CD4-positive, alpha-beta T cell (primary cell): Measurements from ENCODE around the gene PITPNC1. TPM values are rescaled to one million over a fixed set of nuclear protein-coding genes. Genes with fewer than 3 reads are reported as not detected.

Experiments
- ATAC-seq: fragments of 200-7000 bp; cut with Tn5 transposase; one replicate; pipeline ENCODE4 v1.10.0; 2022; ENCODE audit warnings: mild to moderate bottlenecking; ENCODE audit not compliant: poor library complexity
- CTCF ChIA-PET: fragments of 350-600 bp; sonication (Branson Sonifier 250); formaldehyde crosslinking; loops from one replicate; lab custom pipeline; 2021; ENCODE audit warnings: antibody characterized with exemption, inconsistent platforms; lab: Charles Lee
- POLR2A ChIA-PET: fragments of 350-600 bp; sonication (Branson Sonifier 250); formaldehyde crosslinking; loops from one replicate; lab custom pipeline; 2021; ENCODE audit warnings: antibody characterized with exemption, inconsistent platforms; lab: Charles Lee
- DNase-seq, 14 experiments: peaks; one replicate each; pipeline ENCODE4 v3.0.0-alpha.2; 2013 to 2020; ENCODE audit warnings: mixed read lengths in 2 of 14
- H3K27ac ChIP-seq, 2 donors: one replicate each; pipeline versions ENCODE4 v1.5.1 to v1.7.0; 2013; ENCODE audit warnings: low read length in 2 of 2, low read depth in 1 of 2, mild to moderate bottlenecking in 1 of 2
- H3K27me3 ChIP-seq, 2 experiments: 1 replicate in 1 of 2; 2 replicates in 1 of 2; pipeline versions ENCODE4 v1.6.1 to v1.7.0; 2013; ENCODE audit warnings: low read length in 2 of 2, control low read depth in 1 of 2, mild to moderate bottlenecking in 1 of 2, moderate library complexity in 1 of 2; ENCODE audit not compliant: insufficient read depth in 2 of 2, control insufficient read depth in 1 of 2
- H3K36me3 ChIP-seq: one replicate; pipeline ENCODE4 v1.6.1; 2013; ENCODE audit warnings: low read length, control low read depth; ENCODE audit not compliant: insufficient read depth
- H3K4me1 ChIP-seq: one replicate; pipeline ENCODE4 v1.6.1; 2013; ENCODE audit warnings: low read length, control low read depth; ENCODE audit not compliant: insufficient read depth
- H3K4me3 ChIP-seq: one replicate; pipeline ENCODE4 v1.5.1; 2013; ENCODE audit warnings: mild to moderate bottlenecking, low read length, moderate library complexity
- H3K9me3 ChIP-seq, 2 experiments: 1 replicate in 1 of 2; 2 replicates in 1 of 2; pipeline versions ENCODE4 v1.6.1 to v1.7.0; 2013; ENCODE audit warnings: low read length in 2 of 2, mild to moderate bottlenecking in 2 of 2, control low read depth in 1 of 2, moderate library complexity in 1 of 2; ENCODE audit not compliant: control insufficient read depth in 1 of 2, insufficient read depth in 1 of 2
- H3K27ac Mint-ChIP-seq: one replicate; pipeline ENCODE4 v1.8.0; 2020; ENCODE audit warnings: mixed read lengths
- H3K27me3 Mint-ChIP-seq: one replicate; pipeline ENCODE4 v1.8.0; 2021; ENCODE audit warnings: mixed read lengths
- H3K36me3 Mint-ChIP-seq: one replicate; pipeline ENCODE4 v1.8.0; 2021; ENCODE audit warnings: low read depth, mixed read lengths
- H3K4me1 Mint-ChIP-seq: one replicate; pipeline ENCODE4 v1.8.0; 2021; ENCODE audit warnings: low read depth, mixed read lengths
- H3K4me3 Mint-ChIP-seq: one replicate; pipeline ENCODE4 v1.8.0; 2020; ENCODE audit warnings: mild to moderate bottlenecking, mixed read lengths
- H3K9me3 Mint-ChIP-seq: one replicate; pipeline ENCODE4 v1.8.0; 2020; ENCODE audit warnings: mixed read lengths
- CTCF ChIP-seq: fragments of 200-600 bp; IDR thresholded peaks from one replicate; pipeline ENCODE4 v1.8.0; 2022; ENCODE audit warnings: antibody characterized with exemption, mild to moderate bottlenecking
- intact Hi-C, 2 experiments: fragments of 100-400 bp; cut with DNase I in 1 of 2; cut with micrococcal nuclease in 1 of 2; formaldehyde crosslinking; loops; one replicate each; pipeline versions ENCODE4 v1.15.1 to v1.9.0; 2023 to 2025; cut with DNase I, micrococcal nuclease
- total RNA-seq, 174 experiments: library from RNA in 2 of 174; stranded (reverse) in 2 of 174; gene quantifications; one replicate each; pipeline ENCODE4 v1.2.3 and lab custom pipeline; 2021 to 2026

The PITPNC1 gene
- total RNA-seq, 2 experiments from 2014 or later, result 80.2 to 83.4 TPM

- H3K4me3 ChIP-seq, result no peak overlapping the region
- no peaks in the 10 kb centered on the region for H3K9me3 ChIP-seq
- peak overlapping the region; percentile 31 to 77 for H3K27ac ChIP-seq
- H3K27me3 Mint-ChIP-seq, result no peaks in the 10 kb centered on the region
- H3K36me3 ChIP-seq, result no peaks in the 10 kb centered on the region
- H3K36me3 Mint-ChIP-seq, result peaks cover 28% of the 10 kb centered on the region
- H3K27me3 ChIP-seq, result no peaks in the 10 kb centered on the region
- peaks cover 77% of the 10 kb centered on the region for H3K4me1 Mint-ChIP-seq
- H3K4me1 ChIP-seq, result peaks cover 52% of the 10 kb centered on the region
- DNase-seq (peak in 4 of 14 experiments; percentile 34 to 72 (median 60)), ATAC-seq (peak; percentile 50)
- POLR2A ChIA-PET, result interaction anchor here (0.9 to 1.9 kb wide), 6 partner anchors 22 to 75 kb away, joined by 3 to 10 read pairs (median 6); no protein-coding TSS in a partner anchor
- peaks cover 3% of the 10 kb centered on the region for H3K9me3 Mint-ChIP-seq
- intact Hi-C loops, result loop anchor here (1.0 to 5.0 kb wide), 2 partner anchors 22 to 37 kb away; no protein-coding TSS in a partner anchor
- peak overlapping the region; percentile 99 for H3K27ac Mint-ChIP-seq
- CTCF ChIA-PET, result interaction anchor here (0.6 kb wide), 1 partner anchor 75 kb away, joined by 5 read pairs; no protein-coding TSS in a partner anchor
- peak overlapping the region; percentile 65 for H3K4me3 Mint-ChIP-seq
- TF ChIP-seq CTCF, result no peak
These were observed 23.1 kb downstream of the PITPNC1 start for GRCh38 chr17:67400193-67400592.

- Histone ChIP-seq H3K27ac (peak overlapping the region; percentile 3 to 77), H3K36me3 (no peaks in the 10 kb centered on the region), H3K27me3 (no peaks in the 10 kb centered on the region), H3K9me3 (no peaks in the 10 kb centered on the region), H3K4me3 (no peak overlapping the region), H3K4me1 (peaks cover 51% of the 10 kb centered on the region)
- Mint-ChIP-seq H3K4me3 (peak overlapping the region; percentile 51), H3K36me3 (peaks cover 25% of the 10 kb centered on the region), H3K27ac (peak overlapping the region; percentile 99), H3K4me1 (peaks cover 74% of the 10 kb centered on the region), H3K27me3 (no peaks in the 10 kb centered on the region), H3K9me3 (peaks cover 3% of the 10 kb centered on the region)
- ChIA-PET CTCF (interaction anchor here (0.6 kb wide), 1 partner anchor 74 kb away, joined by 5 read pairs; no protein-coding TSS in a partner anchor), POLR2A (interaction anchor here (0.6 to 1.9 kb wide), 7 partner anchors 19 to 74 kb away, joined by 3 to 10 read pairs (median 7); no protein-coding TSS in a partner anchor)
- DNase-seq, result no peak
- intact Hi-C loops, result loop anchor here in 1 of 2 experiments (5.0 kb wide), 1 partner anchor 36 kb away; no protein-coding TSS in a partner anchor
- no peak for TF ChIP-seq CTCF
- no peak for ATAC-seq
These were observed 24.0 kb downstream of the PITPNC1 start for GRCh38 chr17:67401106-67401505.

- H3K9me3 ChIP-seq, result no peaks in the 10 kb centered on the region
- no peak for DNase-seq
- no peak for ATAC-seq
- H3K36me3 Mint-ChIP-seq, result peaks cover 29% of the 10 kb centered on the region
- intact Hi-C loops, result loop anchor here in 1 of 2 experiments (2.0 to 5.0 kb wide), 2 partner anchors 17 to 35 kb away; no protein-coding TSS in a partner anchor
- peak overlapping the region in 1 of 2 donors; percentile 77 for H3K27ac ChIP-seq
- no peak overlapping the region for H3K4me3 ChIP-seq
- no peak for TF ChIP-seq CTCF
- no peaks in the 10 kb centered on the region for H3K27me3 ChIP-seq
- H3K4me1 ChIP-seq, result peaks cover 54% of the 10 kb centered on the region
- H3K27ac Mint-ChIP-seq, result peak overlapping the region; percentile 99
- H3K27me3 Mint-ChIP-seq, result no peaks in the 10 kb centered on the region
- H3K4me3 Mint-ChIP-seq, result peak overlapping the region; percentile 85
- peaks cover 3% of the 10 kb centered on the region for H3K9me3 Mint-ChIP-seq
- no peaks in the 10 kb centered on the region for H3K36me3 ChIP-seq
- CTCF ChIA-PET, result interaction anchor here (1.4 kb wide), 1 partner anchor 22 kb away, joined by 3 read pairs; no protein-coding TSS in a partner anchor
- H3K4me1 Mint-ChIP-seq, result peaks cover 79% of the 10 kb centered on the region
- POLR2A ChIA-PET, result interaction anchor here (1.0 to 1.9 kb wide), 6 partner anchors 23 to 74 kb away, joined by 3 to 10 read pairs (median 6); no protein-coding TSS in a partner anchor
These were observed 24.8 kb downstream of the PITPNC1 start for GRCh38 chr17:67401598-67402504.
